PC-9 (cell line): ENCODE measurements around the gene PRKRA. TPM values are rescaled to one million over a fixed set of nuclear protein-coding genes. Genes with fewer than 3 reads are reported as not detected.

Experiments used
- BruUV-seq: library from RNA; stranded (reverse); fragments of 400-500 nt; replicated peaks from 2 replicates; lab custom pipeline; 2021; lab: Mats Ljungman, UMichigan
- CTCF ChIA-PET: fragments of 300-600 bp; sonication (Branson Sonifier 250); formaldehyde crosslinking; loops from one replicate; lab custom pipeline; 2022; ENCODE audit warnings: antibody characterized with exemption; lab: Charles Lee
- POLR2A ChIA-PET: fragments of 300-600 bp; sonication (Branson Sonifier 250); formaldehyde crosslinking; loops from one replicate; lab custom pipeline; 2022; ENCODE audit warnings: antibody characterized with exemption; ENCODE audit not compliant: unreplicated experiment; lab: Charles Lee
- DNase-seq, 2 experiments: peaks; one replicate each; pipeline versions ENCODE4 v3.0.0 to v3.0.0-alpha.2; 2015 to 2022; ENCODE audit warnings: mixed read lengths in 1 of 2
- H2AFZ ChIP-seq: fragments of 200-600 bp; sonication (generic); 2 replicates; pipeline ENCODE4 v1.8.1; 2017; ENCODE audit warnings: antibody characterized with exemption
- H3F3A ChIP-seq: fragments of 200-600 bp; sonication (generic); 2 replicates; pipeline ENCODE4 v1.8.1; 2017; ENCODE audit warnings: antibody characterized with exemption, mild to moderate bottlenecking, low read depth; ENCODE audit not compliant: insufficient read depth
- H3K27ac ChIP-seq: fragments of 200-600 bp; sonication (generic); 2 replicates; pipeline ENCODE4 v1.6.1; 2016; ENCODE audit warnings: mixed run types
- H3K27me3 ChIP-seq: fragments of 200-600 bp; sonication (generic); 2 replicates; pipeline ENCODE4 v1.6.1; 2016; ENCODE audit warnings: low read depth, mixed run types; ENCODE audit not compliant: insufficient read depth
- H3K36me3 ChIP-seq: fragments of 200-600 bp; sonication (generic); 2 replicates; pipeline ENCODE4 v1.6.1; 2016; ENCODE audit warnings: low read depth, mixed run types
- H3K4me1 ChIP-seq: fragments of 200-600 bp; sonication (generic); replicated peaks from 2 replicates; pipeline ENCODE4 v1.6.1; 2016; ENCODE audit warnings: mixed run types; ENCODE audit not compliant: insufficient read depth
- H3K4me2 ChIP-seq: fragments of 200-600 bp; sonication (generic); 2 replicates; pipeline ENCODE4 v1.6.1; 2017; ENCODE audit warnings: mixed run types
- H3K4me3 ChIP-seq: fragments of 200-600 bp; sonication (generic); 2 replicates; pipeline ENCODE4 v1.6.1; 2016; ENCODE audit warnings: mixed run types
- H3K79me2 ChIP-seq: fragments of 200-600 bp; sonication (generic); 2 replicates; pipeline ENCODE4 v1.6.1; 2017; ENCODE audit warnings: low read depth, mixed run types
- H3K9me2 ChIP-seq: fragments of 200-600 bp; sonication (generic); 2 replicates; pipeline ENCODE4 v1.8.1; 2017; ENCODE audit warnings: mild to moderate bottlenecking; ENCODE audit not compliant: insufficient read depth
- H3K9me3 ChIP-seq: fragments of 200-600 bp; sonication (generic); 2 replicates; pipeline ENCODE4 v1.8.1; 2016; ENCODE audit warnings: low read depth; ENCODE audit not compliant: insufficient read depth
- H4K20me1 ChIP-seq: fragments of 200-600 bp; sonication (generic); 2 replicates; pipeline ENCODE4 v1.8.1; 2017; ENCODE audit not compliant: insufficient read depth
- CTCF ChIP-seq: fragments of 200-600 bp; sonication (generic); conservative IDR thresholded peaks from 2 replicates; pipeline ENCODE4 v1.6.1; 2017; ENCODE audit warnings: mixed run types, antibody characterized with exemption, mild to moderate bottlenecking, moderate library complexity
- EZH2 ChIP-seq: fragments of 200-600 bp; sonication (generic); IDR thresholded peaks from 2 replicates; pipeline ENCODE4 v1.8.0; 2017; ENCODE audit warnings: antibody characterized with exemption, low read depth
- intact Hi-C: fragments of 100-400 bp; cut with micrococcal nuclease; formaldehyde crosslinking; loops from one replicate; pipeline ENCODE4 v1.10.0; 2022; ENCODE audit not compliant: unreplicated experiment
- total RNA-seq: library from RNA; stranded (reverse); gene quantifications from 2 replicates; pipeline ENCODE4 v1.2.3, GENCODE V29; 2021

PRKRA gene
- total RNA-seq, 1 experiment from 2014 or later = 93.3 TPM

- CTCF ChIA-PET = no interaction called here
- Histone ChIP-seq H3K4me3 (no peak overlapping the region), H3K27ac (no peak overlapping the region), H3K9me2 (no peaks in the 10 kb centered on the region), H3K4me2 (no peak overlapping the region), H3F3A (peaks cover 16% of the 10 kb centered on the region; the same call in 1 of the 2 replicates), H4K20me1 (no peaks in the 10 kb centered on the region), H3K79me2 (no peaks in the 10 kb centered on the region), H2AFZ (no peak overlapping the region), H3K4me1 (no peaks in the 10 kb centered on the region), H3K27me3 (no peaks in the 10 kb centered on the region), H3K9me3 (no peaks in the 10 kb centered on the region), H3K36me3 (peaks cover 73% of the 10 kb centered on the region)
- no peak for TF ChIP-seq CTCF
- no peak for TF ChIP-seq EZH2
- BruUV-seq = no TSS peak
- DNase-seq = no peak
- intact Hi-C loops = no loop called here
- POLR2A ChIA-PET = no interaction called here
Measured at GRCh38 chr2:178436662-178437061, 14.3 kb downstream of the PRKRA start.

- Histone ChIP-seq H3K4me3 (no peak overlapping the region), H4K20me1 (no peaks in the 10 kb centered on the region), H3K4me1 (no peaks in the 10 kb centered on the region), H3K4me2 (no peak overlapping the region), H3K79me2 (no peaks in the 10 kb centered on the region), H3K27me3 (no peaks in the 10 kb centered on the region), H3K9me2 (no peaks in the 10 kb centered on the region), H3K27ac (no peak overlapping the region), H2AFZ (no peak overlapping the region), H3F3A (peaks cover 17% of the 10 kb centered on the region; the same call in 1 of the 2 replicates), H3K9me3 (no peaks in the 10 kb centered on the region), H3K36me3 (peaks cover 29% of the 10 kb centered on the region)
- intact Hi-C loops = no loop called here
- no peak for DNase-seq
- no TSS peak for BruUV-seq
- TF ChIP-seq EZH2 (no peak), CTCF (no peak)
- ChIA-PET POLR2A (no interaction called here), CTCF (interaction anchor here (0.6 kb wide), 1 partner anchor 22 kb away, joined by 6 read pairs; no protein-coding TSS in a partner anchor)
Measured at GRCh38 chr2:178429336-178429735, 21.6 kb downstream of the PRKRA start.

GRCh38 chr2:178428396-178428806, 22.6 kb downstream of the PRKRA start:
- BruUV-seq = no TSS peak
- Histone ChIP-seq H3K4me1 (no peaks in the 10 kb centered on the region), H3K79me2 (no peaks in the 10 kb centered on the region), H3K4me3 (no peak overlapping the region), H3K27me3 (no peaks in the 10 kb centered on the region), H2AFZ (no peak overlapping the region), H3K4me2 (no peak overlapping the region), H3F3A (peaks cover 15% of the 10 kb centered on the region; the same call in 1 of the 2 replicates), H3K27ac (no peak overlapping the region), H3K9me2 (no peaks in the 10 kb centered on the region), H4K20me1 (no peaks in the 10 kb centered on the region), H3K36me3 (peaks cover 24% of the 10 kb centered on the region), H3K9me3 (no peaks in the 10 kb centered on the region)
- ChIA-PET CTCF (interaction anchor here (0.6 kb wide), 1 partner anchor 316 kb away, joined by 3 read pairs; the partner anchor contains the start of gene RBM45), POLR2A (no interaction called here)
- DNase-seq = no peak
- TF ChIP-seq EZH2 = no peak
- TF ChIP-seq CTCF = no peak
- intact Hi-C loops = no loop called here
